ENCODE measurements around the gene NAALADL1.
"Not testable (repeated sequence)": the region's sequence is repeated elsewhere in the genome, so short reads cannot be mapped to it uniquely, and the experiment has no call there.

Gene NAALADL1

DNA sequence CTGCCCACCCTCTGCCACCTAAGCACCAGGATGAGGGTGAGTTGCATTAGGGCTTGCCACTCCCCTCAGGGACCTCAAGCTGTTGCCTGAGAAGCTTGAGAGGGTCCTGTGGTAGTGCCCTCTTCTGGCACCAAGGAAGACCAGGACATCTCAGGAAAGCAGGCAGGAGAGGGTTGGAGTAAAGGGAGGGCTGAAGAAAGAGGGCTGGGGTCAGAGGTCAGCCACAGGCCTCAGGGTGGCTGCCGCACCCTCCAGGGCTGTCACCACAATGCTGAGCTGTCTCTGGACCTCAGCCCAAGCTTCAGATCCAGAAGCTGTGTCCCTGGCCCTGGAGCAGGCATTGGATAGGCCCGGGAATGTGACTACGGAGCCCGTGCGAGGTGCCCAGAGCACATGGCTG is 13.3 kb downstream of the NAALADL1 start:
- no peaks in the 10 kb centered on the region for H3K27me3 Mint-ChIP-seq
- no peaks in the 10 kb centered on the region for H3K9me3 Mint-ChIP-seq (ENCODE audit: low read depth)
- H3K4me3 Mint-ChIP-seq = no peak overlapping the region
- H3K4me1 Mint-ChIP-seq (ENCODE audit: low read depth) = peaks cover 33% of the 10 kb centered on the region
- no peak overlapping the region for H3K27ac Mint-ChIP-seq
- peaks cover 3% of the 10 kb centered on the region for H3K36me3 Mint-ChIP-seq

DNA sequence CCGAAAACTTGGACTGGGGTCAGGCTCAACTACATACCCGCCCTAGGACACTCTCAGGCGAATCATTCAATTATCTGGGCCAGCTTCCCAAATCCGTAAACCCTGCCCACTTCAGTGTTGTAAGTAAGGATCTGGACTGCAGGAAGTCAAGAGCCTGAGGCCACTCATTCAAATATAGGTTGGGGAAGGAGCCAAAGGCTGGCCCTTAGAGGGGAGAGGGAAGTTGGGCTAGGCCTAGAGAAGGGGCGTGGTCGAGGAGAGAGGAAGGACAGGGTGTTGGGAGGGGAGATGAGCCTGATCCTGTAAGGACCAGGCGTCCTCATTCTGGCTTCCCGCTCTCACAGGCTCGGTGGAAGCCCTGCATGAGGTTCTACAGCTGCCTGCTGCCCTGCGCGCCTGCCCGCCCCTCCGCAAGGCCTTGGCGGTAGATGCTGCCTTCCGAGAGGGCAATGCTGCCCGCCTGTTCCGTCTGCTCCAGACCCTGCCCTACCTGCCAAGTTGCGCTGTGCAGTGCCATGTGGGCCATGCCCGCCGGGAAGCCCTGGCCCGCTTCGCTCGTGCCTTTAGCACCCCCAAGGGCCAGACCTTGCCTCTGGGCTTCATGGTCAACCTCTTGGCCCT is 14.4 kb downstream of the NAALADL1 start:
- H3K9me3 Mint-ChIP-seq (ENCODE audit: low read depth) = no peaks in the 10 kb centered on the region
- H3K27me3 Mint-ChIP-seq = no peaks in the 10 kb centered on the region
- H3K4me1 Mint-ChIP-seq (ENCODE audit: low read depth) = peaks cover 33% of the 10 kb centered on the region
- H3K27ac Mint-ChIP-seq = no peak overlapping the region
- peaks cover 3% of the 10 kb centered on the region for H3K36me3 Mint-ChIP-seq
- H3K4me3 Mint-ChIP-seq = no peak overlapping the region

GRCh38 chr11:65042891-65043290 is 15.5 kb downstream of the NAALADL1 start:
- Mint-ChIP-seq H3K9me3 (ENCODE audit: low read depth) (no peaks in the 10 kb centered on the region), H3K36me3 (peaks cover 3% of the 10 kb centered on the region), H3K27me3 (no peaks in the 10 kb centered on the region), H3K4me1 (ENCODE audit: low read depth) (peaks cover 28% of the 10 kb centered on the region), H3K4me3 (peak overlapping the region; percentile 86), H3K27ac (no peak overlapping the region)

DNA sequence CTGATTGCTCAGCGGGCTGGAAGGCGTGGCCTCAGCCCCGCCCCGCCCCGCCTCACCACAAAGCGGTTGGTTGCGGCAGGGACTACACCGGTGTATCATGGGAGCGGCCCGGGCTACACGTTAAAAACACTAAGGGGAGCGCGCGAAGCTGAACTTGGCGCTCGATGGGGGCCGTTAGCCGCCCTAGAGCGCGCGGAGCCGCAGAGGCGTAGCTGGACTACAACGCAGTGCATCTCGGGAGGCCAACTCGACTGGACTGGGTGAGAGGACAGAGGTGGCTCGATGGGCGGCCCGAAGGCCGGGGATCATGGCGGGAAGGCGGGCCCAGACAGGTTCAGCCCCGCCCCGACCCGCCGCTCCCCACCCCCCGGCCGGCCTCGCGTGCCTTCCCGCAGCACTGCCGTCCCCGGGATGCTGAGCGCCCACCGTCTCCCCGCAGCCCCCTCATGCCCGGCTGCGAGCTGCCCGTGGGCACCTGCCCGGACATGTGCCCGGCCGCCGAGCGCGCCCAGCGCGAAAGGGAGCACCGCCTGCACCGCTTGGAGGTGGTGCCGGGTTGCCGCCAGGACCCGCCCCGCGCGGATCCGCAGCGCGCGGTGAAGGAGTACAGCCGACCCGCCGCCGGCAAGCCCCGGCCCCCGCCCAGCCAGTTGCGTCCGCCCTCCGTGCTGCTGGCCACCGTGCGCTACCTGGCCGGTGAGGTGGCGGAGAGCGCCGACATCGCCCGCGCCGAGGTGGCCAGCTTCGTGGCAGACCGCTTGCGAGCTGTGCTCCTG is 17.3 kb downstream of the NAALADL1 start, which contains the start of gene SAC3D1:
SAC3D1 (plus strand) TSS at position 364 of the 776 bp plus-strand sequence; CDS start at position 447, 83 bp downstream.
- Mint-ChIP-seq H3K9me3 (ENCODE audit: low read depth) (no peaks in the 10 kb centered on the region), H3K36me3 (peaks cover 3% of the 10 kb centered on the region), H3K27me3 (no peaks in the 10 kb centered on the region), H3K4me3 (peak within 1 kb of the TSS; percentile 92), H3K27ac (peak within 1 kb of the TSS; percentile 95), H3K4me1 (ENCODE audit: low read depth) (peaks cover 14% of the 10 kb centered on the region)

DNA sequence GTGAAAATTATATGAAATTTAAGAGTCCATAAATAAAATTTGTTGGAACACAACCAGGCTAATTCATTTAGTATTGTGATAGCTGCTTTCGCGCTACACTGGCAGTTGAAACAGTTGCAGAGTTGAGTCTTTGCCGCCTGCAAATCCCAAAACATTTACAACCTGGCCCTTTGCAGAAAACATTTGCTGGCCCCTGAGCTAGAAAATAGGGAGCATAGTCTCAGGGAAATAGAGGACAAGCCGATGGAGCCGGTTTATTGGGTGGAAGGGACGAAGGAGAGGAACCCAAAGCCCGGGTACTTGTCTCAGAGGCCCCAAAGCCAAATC is 17.9 kb downstream of the NAALADL1 start:
- Mint-ChIP-seq H3K4me3 (peak overlapping the region; percentile 92), H3K27ac (peak overlapping the region; percentile 95), H3K9me3 (ENCODE audit: low read depth) (no peaks in the 10 kb centered on the region), H3K36me3 (peaks cover 3% of the 10 kb centered on the region), H3K27me3 (no peaks in the 10 kb centered on the region), H3K4me1 (ENCODE audit: low read depth) (peaks cover 14% of the 10 kb centered on the region)

GRCh38 chr11:65036931-65037330 is 21.4 kb downstream of the NAALADL1 start:
- Mint-ChIP-seq H3K4me1 (ENCODE audit: low read depth) (peaks cover 7% of the 10 kb centered on the region), H3K9me3 (ENCODE audit: low read depth) (no peaks in the 10 kb centered on the region), H3K27me3 (no peaks in the 10 kb centered on the region), H3K4me3 (no peak overlapping the region), H3K36me3 (no peaks in the 10 kb centered on the region), H3K27ac (no peak overlapping the region)

DNA sequence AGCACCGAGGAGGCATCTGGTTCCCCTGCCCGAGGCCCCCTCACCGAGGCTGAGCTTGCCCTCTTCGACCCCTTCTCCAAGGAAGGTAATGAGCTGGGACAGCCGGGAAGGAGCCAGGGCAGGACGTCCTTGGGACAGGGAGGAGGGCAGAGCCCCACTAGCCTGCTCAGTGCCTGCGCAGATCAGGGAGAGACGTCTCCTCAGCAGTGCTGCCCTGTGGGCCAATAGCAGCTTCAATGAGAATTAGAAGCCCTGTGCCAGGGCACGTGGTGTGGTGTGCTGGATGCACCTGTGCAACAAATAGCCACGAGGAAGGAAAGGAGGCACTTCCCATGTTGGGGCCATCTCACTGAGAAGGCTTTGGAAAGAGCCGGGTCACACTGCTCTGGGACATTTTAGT is 22.8 kb downstream of the NAALADL1 start:
- H3K27me3 Mint-ChIP-seq = no peaks in the 10 kb centered on the region
- no peak overlapping the region for H3K4me3 Mint-ChIP-seq
- H3K9me3 Mint-ChIP-seq (ENCODE audit: low read depth) = no peaks in the 10 kb centered on the region
- H3K4me1 Mint-ChIP-seq (ENCODE audit: low read depth) = peaks cover 1% of the 10 kb centered on the region
- no peaks in the 10 kb centered on the region for H3K36me3 Mint-ChIP-seq
- no peak overlapping the region for H3K27ac Mint-ChIP-seq

GRCh38 chr11:65034423-65034822 is 23.9 kb downstream of the NAALADL1 start:
- Mint-ChIP-seq H3K36me3 (no peaks in the 10 kb centered on the region), H3K27ac (no peak overlapping the region), H3K4me3 (no peak overlapping the region), H3K4me1 (ENCODE audit: low read depth) (no peaks in the 10 kb centered on the region), H3K9me3 (ENCODE audit: low read depth) (no peaks in the 10 kb centered on the region), H3K27me3 (no peaks in the 10 kb centered on the region)

DNA sequence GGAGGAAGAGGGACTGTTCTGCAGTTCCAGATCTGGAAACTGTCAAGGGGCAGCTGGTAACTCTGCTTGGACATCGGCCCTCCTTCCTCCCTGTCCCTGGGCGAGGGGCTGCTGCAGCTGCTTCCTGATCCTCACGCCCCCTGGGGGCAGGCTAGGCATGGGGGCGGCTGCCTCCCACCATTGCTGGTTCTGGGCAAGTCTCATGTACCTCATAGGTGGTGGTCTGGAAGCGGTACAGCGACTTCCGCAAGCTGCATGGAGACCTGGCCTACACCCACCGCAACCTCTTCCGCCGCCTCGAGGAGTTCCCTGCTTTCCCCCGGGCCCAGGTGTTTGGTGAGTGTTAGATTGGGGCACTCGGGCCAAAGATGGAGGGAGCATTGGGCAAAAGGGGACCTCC is 26.1 kb downstream of the NAALADL1 start:
- no peak overlapping the region for H3K4me3 Mint-ChIP-seq
- H3K27me3 Mint-ChIP-seq = no peaks in the 10 kb centered on the region
- no peaks in the 10 kb centered on the region for H3K36me3 Mint-ChIP-seq
- H3K27ac Mint-ChIP-seq = no peak overlapping the region
- no peaks in the 10 kb centered on the region for H3K9me3 Mint-ChIP-seq (ENCODE audit: low read depth)
- peaks cover 13% of the 10 kb centered on the region for H3K4me1 Mint-ChIP-seq (ENCODE audit: low read depth)

DNA sequence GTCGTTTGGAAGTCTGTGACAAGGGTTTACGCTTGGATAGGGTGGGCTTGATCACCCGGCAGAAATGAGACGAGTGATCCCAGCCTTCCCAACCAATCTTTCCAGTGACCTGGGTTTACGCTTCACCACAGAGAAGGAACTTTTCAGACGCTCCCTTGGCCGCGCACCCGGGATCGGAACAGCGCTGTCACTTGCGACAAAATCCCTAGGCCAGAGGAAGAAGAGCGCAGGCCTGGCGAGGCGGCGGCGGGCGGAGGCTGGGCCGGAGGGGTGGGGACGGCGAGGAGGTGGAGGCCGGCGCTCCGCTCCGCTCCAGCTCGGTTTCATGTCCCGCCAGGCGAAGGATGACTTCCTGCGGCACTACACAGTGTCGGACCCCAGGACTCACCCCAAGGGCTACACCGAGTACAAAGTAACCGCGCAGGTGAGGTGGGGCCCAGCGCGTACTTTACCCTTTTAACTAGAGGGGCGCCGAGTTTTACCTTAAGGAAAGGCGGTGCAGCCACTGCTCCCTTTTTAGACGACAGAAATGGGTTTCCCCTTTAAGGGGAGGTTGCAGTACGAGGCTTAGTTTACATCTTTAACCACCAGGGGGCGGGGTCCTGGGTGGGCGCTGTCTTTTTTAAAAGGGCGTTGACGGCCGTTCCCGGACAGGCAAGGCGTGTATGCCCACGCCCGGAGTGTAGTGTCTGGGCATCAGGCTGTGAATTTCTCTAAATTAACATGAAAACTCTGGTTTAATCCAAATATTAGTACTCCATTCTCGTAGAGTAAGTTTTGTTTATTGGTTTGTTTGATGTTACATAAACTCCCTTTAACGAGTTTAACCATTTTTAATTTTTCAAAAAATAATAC is 30.9 kb downstream of the NAALADL1 start, which contains the start of gene SNX15:
SNX15 (plus strand) TSS at position 227 of the 855 bp plus-strand sequence; CDS start at position 326, 99 bp downstream.
- no peaks in the 10 kb centered on the region for H3K9me3 Mint-ChIP-seq (ENCODE audit: low read depth)
- H3K4me3 Mint-ChIP-seq = peak within 1 kb of the TSS; percentile 84
- H3K27ac Mint-ChIP-seq = peak within 1 kb of the TSS; percentile 72
- peaks cover 17% of the 10 kb centered on the region for H3K4me1 Mint-ChIP-seq (ENCODE audit: low read depth)
- H3K27me3 Mint-ChIP-seq = no peaks in the 10 kb centered on the region
- no peaks in the 10 kb centered on the region for H3K36me3 Mint-ChIP-seq

DNA sequence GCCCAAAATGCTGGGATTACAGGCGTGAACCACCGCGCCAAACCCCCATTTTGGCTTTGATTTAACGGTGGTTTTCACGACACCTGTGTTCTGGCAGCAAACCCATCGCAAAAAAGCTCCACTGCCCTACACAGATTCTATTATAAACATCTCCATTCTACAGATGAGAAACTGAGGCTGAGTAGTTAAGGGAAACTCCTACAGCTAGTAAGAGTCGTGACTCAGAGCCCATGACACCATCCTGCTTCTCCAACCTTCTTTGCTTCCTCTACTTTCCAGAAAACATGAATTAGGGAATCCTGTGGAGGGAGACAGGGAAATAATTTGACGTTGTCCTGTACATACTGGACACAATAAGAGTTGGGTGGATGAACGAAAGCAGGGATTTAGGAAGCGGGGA is 31.5 kb downstream of the NAALADL1 start:
- Mint-ChIP-seq H3K27ac (peak overlapping the region; percentile 72), H3K36me3 (peaks cover 3% of the 10 kb centered on the region), H3K9me3 (ENCODE audit: low read depth) (no peaks in the 10 kb centered on the region), H3K4me3 (peak overlapping the region; percentile 84), H3K4me1 (ENCODE audit: low read depth) (peaks cover 17% of the 10 kb centered on the region), H3K27me3 (no peaks in the 10 kb centered on the region)

DNA sequence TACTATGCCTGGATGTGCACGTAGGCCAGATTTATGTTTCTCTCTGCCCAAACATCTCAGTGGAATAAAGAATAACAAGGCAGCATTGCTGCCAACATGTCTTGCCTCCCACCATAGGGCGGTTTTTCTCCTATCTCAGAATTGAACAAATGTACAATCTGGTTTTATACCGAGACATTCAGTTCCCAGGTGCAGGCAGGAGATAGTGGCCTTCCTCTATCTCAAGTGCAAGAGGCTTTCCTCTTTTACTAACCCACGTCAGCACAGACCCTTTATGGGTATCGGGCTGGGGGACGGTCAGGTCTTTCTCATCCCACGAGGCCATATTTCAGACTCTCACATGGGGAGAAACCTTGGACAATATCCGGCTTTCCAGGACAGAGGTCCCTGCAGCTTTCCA is 34.9 kb downstream of the NAALADL1 start:
- not testable (repeated sequence) for H3K36me3 Mint-ChIP-seq; H3K4me3 Mint-ChIP-seq; H3K27ac Mint-ChIP-seq; H3K9me3 Mint-ChIP-seq (ENCODE audit: low read depth); H3K27me3 Mint-ChIP-seq
- peaks cover 17% of the 10 kb centered on the region for H3K4me1 Mint-ChIP-seq (ENCODE audit: low read depth)

GRCh38 chr11:65021509-65021908 is 36.8 kb downstream of the NAALADL1 start:
- Mint-ChIP-seq H3K27ac (no peak overlapping the region), H3K36me3 (peaks cover 5% of the 10 kb centered on the region), H3K4me3 (no peak overlapping the region), H3K27me3 (no peaks in the 10 kb centered on the region), H3K9me3 (ENCODE audit: low read depth) (no peaks in the 10 kb centered on the region), H3K4me1 (ENCODE audit: low read depth) (peaks cover 5% of the 10 kb centered on the region)

DNA sequence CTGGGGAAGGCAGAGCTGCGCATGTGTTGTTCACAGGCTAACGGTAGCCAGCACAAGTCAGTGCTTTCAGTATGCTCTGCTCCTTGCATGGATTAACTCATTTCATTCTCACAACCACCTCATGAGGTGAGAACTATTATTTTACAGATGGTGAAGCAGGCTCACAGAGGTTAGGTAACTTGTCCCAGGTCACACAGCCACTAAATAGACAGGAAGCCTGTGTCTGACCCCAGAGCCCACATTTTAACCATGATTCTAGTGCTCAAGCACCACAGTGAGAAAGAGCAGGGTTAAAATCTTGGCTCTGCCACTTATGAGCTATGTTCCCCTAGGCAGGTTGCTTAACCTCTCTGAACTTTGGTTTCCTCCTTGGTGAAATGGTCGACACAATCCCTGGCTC is 37.4 kb downstream of the NAALADL1 start:
- H3K4me1 Mint-ChIP-seq (ENCODE audit: low read depth) = peaks cover 10% of the 10 kb centered on the region
- no peak overlapping the region for H3K27ac Mint-ChIP-seq
- peaks cover 5% of the 10 kb centered on the region for H3K36me3 Mint-ChIP-seq
- no peak overlapping the region for H3K4me3 Mint-ChIP-seq
- H3K27me3 Mint-ChIP-seq = no peaks in the 10 kb centered on the region
- no peaks in the 10 kb centered on the region for H3K9me3 Mint-ChIP-seq (ENCODE audit: low read depth)

- H3K4me3 Mint-ChIP-seq = no peak overlapping the region
- peaks cover 17% of the 10 kb centered on the region for H3K4me1 Mint-ChIP-seq (ENCODE audit: low read depth)
- no peaks in the 10 kb centered on the region for H3K9me3 Mint-ChIP-seq (ENCODE audit: low read depth)
- H3K36me3 Mint-ChIP-seq = peaks cover 5% of the 10 kb centered on the region
- H3K27ac Mint-ChIP-seq = no peak overlapping the region
- no peaks in the 10 kb centered on the region for H3K27me3 Mint-ChIP-seq
Measured at GRCh38 chr11:65019824-65020223, 38.5 kb downstream of the NAALADL1 start.
